ENCODE measurements around the gene TOPORS. TPM values are rescaled to one million over a fixed set of nuclear protein-coding genes. Genes with fewer than 3 reads are reported as not detected.

The TOPORS gene
- total RNA-seq, 2 donors from 2014 or later, result 25.8 to 28.3 TPM

GRCh38 chr9:32578976-32579375, 26.6 kb upstream of the TOPORS start:
- Mint-ChIP-seq H3K36me3 (ENCODE audit: low read depth) (no peaks in the 10 kb centered on the region), H3K4me3 (no peak overlapping the region), H3K27ac (no peak overlapping the region), H3K27me3 (peaks cover 40% of the 10 kb centered on the region), H3K4me1 (peaks cover 2% of the 10 kb centered on the region)
- DNase-seq (no peak), ATAC-seq (no peak)
- no peaks in the 10 kb centered on the region for H3K9me3 ChIP-seq (ENCODE audit: control insufficient read depth, low read length, poor library complexity, severe bottlenecking)

GRCh38 chr9:32577316-32577715, 24.9 kb upstream of the TOPORS start:
- ATAC-seq, result no peak
- peaks cover 40% of the 10 kb centered on the region for H3K27me3 Mint-ChIP-seq

GRCh38 chr9:32574858-32575257, 22.5 kb upstream of the TOPORS start:
- H3K27ac Mint-ChIP-seq, result no peak overlapping the region
- peaks cover 28% of the 10 kb centered on the region for H3K27me3 Mint-ChIP-seq
- peaks cover 6% of the 10 kb centered on the region for H3K36me3 Mint-ChIP-seq (ENCODE audit: low read depth)
- no peak overlapping the region for H3K4me3 Mint-ChIP-seq
- H3K4me1 Mint-ChIP-seq, result peaks cover 20% of the 10 kb centered on the region
- ATAC-seq (no peak), DNase-seq (no peak)
- no peaks in the 10 kb centered on the region for H3K9me3 ChIP-seq (ENCODE audit: control insufficient read depth, low read length, poor library complexity, severe bottlenecking)

More at GRCh38 chr9:32577316-32577715, 24.9 kb upstream of the TOPORS start:
- no peaks in the 10 kb centered on the region for H3K9me3 ChIP-seq (ENCODE audit: control insufficient read depth, low read length, poor library complexity, severe bottlenecking)
- no peak overlapping the region for H3K27ac Mint-ChIP-seq
- H3K4me3 Mint-ChIP-seq, result no peak overlapping the region
- DNase-seq, result no peak
- H3K36me3 Mint-ChIP-seq (ENCODE audit: low read depth), result peaks cover 2% of the 10 kb centered on the region
- peaks cover 12% of the 10 kb centered on the region for H3K4me1 Mint-ChIP-seq

GRCh38 chr9:32573821-32574220, 21.4 kb upstream of the TOPORS start:
- peaks cover 21% of the 10 kb centered on the region for H3K27me3 Mint-ChIP-seq
- no peak for DNase-seq
- peaks cover 20% of the 10 kb centered on the region for H3K4me1 Mint-ChIP-seq
- H3K4me3 Mint-ChIP-seq, result no peak overlapping the region
- H3K36me3 Mint-ChIP-seq (ENCODE audit: low read depth), result peaks cover 7% of the 10 kb centered on the region
- H3K27ac Mint-ChIP-seq, result peak overlapping the region; percentile 97
- H3K9me3 ChIP-seq (ENCODE audit: control insufficient read depth, low read length, poor library complexity, severe bottlenecking), result no peaks in the 10 kb centered on the region
- no peak for ATAC-seq

- H3K27ac Mint-ChIP-seq, result peak within 1 kb of the TSS; percentile 97
- peaks cover 7% of the 10 kb centered on the region for H3K36me3 Mint-ChIP-seq (ENCODE audit: low read depth)
- ATAC-seq, result peak; percentile 85
- no peaks in the 10 kb centered on the region for H3K9me3 ChIP-seq (ENCODE audit: control insufficient read depth, low read length, poor library complexity, severe bottlenecking)
- DNase-seq, result peak; percentile 86 to 92 (median 89)
- peaks cover 21% of the 10 kb centered on the region for H3K4me1 Mint-ChIP-seq
- peak within 1 kb of the TSS; percentile 100 for H3K4me3 Mint-ChIP-seq
- H3K27me3 Mint-ChIP-seq, result peaks cover 15% of the 10 kb centered on the region
Observed at GRCh38 chr9:32572900-32573523, 20.6 kb upstream of the TOPORS start, which contains the start of gene NDUFB6. Gene NDUFB6, minus strand, starts transcription at chr9:32573159. Its CDS starts 99 bp downstream, at chr9:32573060.

- ATAC-seq (peak; percentile 89), DNase-seq (peak; percentile 42 to 60 (median 57))
- Mint-ChIP-seq H3K36me3 (ENCODE audit: low read depth) (peaks cover 7% of the 10 kb centered on the region), H3K4me3 (peak overlapping the region; percentile 100), H3K4me1 (peaks cover 24% of the 10 kb centered on the region), H3K27ac (peak overlapping the region; percentile 97), H3K27me3 (peaks cover 8% of the 10 kb centered on the region)
- H3K9me3 ChIP-seq (ENCODE audit: control insufficient read depth, low read length, poor library complexity, severe bottlenecking), result no peaks in the 10 kb centered on the region
Observed at GRCh38 chr9:32571969-32572899, 19.8 kb upstream of the TOPORS start.

- Mint-ChIP-seq H3K4me1 (peaks cover 24% of the 10 kb centered on the region), H3K27me3 (no peaks in the 10 kb centered on the region), H3K27ac (peak overlapping the region; percentile 47), H3K4me3 (no peak overlapping the region), H3K36me3 (ENCODE audit: low read depth) (peaks cover 11% of the 10 kb centered on the region)
- ATAC-seq (no peak), DNase-seq (no peak)
- no peaks in the 10 kb centered on the region for H3K9me3 ChIP-seq (ENCODE audit: control insufficient read depth, low read length, poor library complexity, severe bottlenecking)
Observed at GRCh38 chr9:32570262-32570661, 17.9 kb upstream of the TOPORS start.

GRCh38 chr9:32566770-32567169, 14.4 kb upstream of the TOPORS start:
- H3K4me1 Mint-ChIP-seq, result peaks cover 24% of the 10 kb centered on the region
- no peak overlapping the region for H3K4me3 Mint-ChIP-seq
- ATAC-seq, result no peak
- H3K9me3 ChIP-seq (ENCODE audit: control insufficient read depth, low read length, poor library complexity, severe bottlenecking), result no peaks in the 10 kb centered on the region
- H3K27ac Mint-ChIP-seq, result no peak overlapping the region
- H3K27me3 Mint-ChIP-seq, result no peaks in the 10 kb centered on the region
- no peak for DNase-seq
- peaks cover 11% of the 10 kb centered on the region for H3K36me3 Mint-ChIP-seq (ENCODE audit: low read depth)

GRCh38 chr9:32565967-32566366, 13.6 kb upstream of the TOPORS start:
- H3K36me3 Mint-ChIP-seq (ENCODE audit: low read depth), result peaks cover 12% of the 10 kb centered on the region
- no peak for DNase-seq
- ATAC-seq, result no peak
- no peaks in the 10 kb centered on the region for H3K9me3 ChIP-seq (ENCODE audit: control insufficient read depth, low read length, poor library complexity, severe bottlenecking)
- H3K27ac Mint-ChIP-seq, result no peak overlapping the region
- H3K4me3 Mint-ChIP-seq, result no peak overlapping the region
- H3K27me3 Mint-ChIP-seq, result no peaks in the 10 kb centered on the region
- H3K4me1 Mint-ChIP-seq, result peaks cover 24% of the 10 kb centered on the region

GRCh38 chr9:32558408-32558934, 6.1 kb upstream of the TOPORS start:
- peak overlapping the region; percentile 92 for H3K27ac Mint-ChIP-seq
- peaks cover 6% of the 10 kb centered on the region for H3K36me3 Mint-ChIP-seq (ENCODE audit: low read depth)
- H3K4me3 Mint-ChIP-seq, result no peak overlapping the region

GRCh38 chr9:32554591-32554990, 2.2 kb upstream of the TOPORS start:
- no peaks in the 10 kb centered on the region for H3K9me3 ChIP-seq (ENCODE audit: control insufficient read depth, low read length, poor library complexity, severe bottlenecking)
- peaks cover 5% of the 10 kb centered on the region for H3K36me3 Mint-ChIP-seq (ENCODE audit: low read depth)
- no peak overlapping the region for H3K4me3 Mint-ChIP-seq
- no peaks in the 10 kb centered on the region for H3K27me3 Mint-ChIP-seq
- peak overlapping the region; percentile 98 for H3K27ac Mint-ChIP-seq
- no peak for ATAC-seq
- H3K4me1 Mint-ChIP-seq, result peaks cover 31% of the 10 kb centered on the region
- no peak for DNase-seq

More at GRCh38 chr9:32558408-32558934, 6.1 kb upstream of the TOPORS start:
- ATAC-seq, result no peak
- H3K9me3 ChIP-seq (ENCODE audit: control insufficient read depth, low read length, poor library complexity, severe bottlenecking), result no peaks in the 10 kb centered on the region
- no peak for DNase-seq
- Mint-ChIP-seq H3K4me1 (peaks cover 29% of the 10 kb centered on the region), H3K27me3 (no peaks in the 10 kb centered on the region)

GRCh38 chr9:32554107-32554506, 1.7 kb upstream of the TOPORS start:
- peak overlapping the region; percentile 98 for H3K27ac Mint-ChIP-seq

More at GRCh38 chr9:32554107-32554506, 1.7 kb upstream of the TOPORS start:
- peaks cover 2% of the 10 kb centered on the region for H3K36me3 Mint-ChIP-seq (ENCODE audit: low read depth)
- no peak overlapping the region for H3K4me3 Mint-ChIP-seq
- ATAC-seq, result no peak
- no peaks in the 10 kb centered on the region for H3K9me3 ChIP-seq (ENCODE audit: control insufficient read depth, low read length, poor library complexity, severe bottlenecking)
- H3K27me3 Mint-ChIP-seq, result no peaks in the 10 kb centered on the region
- peaks cover 27% of the 10 kb centered on the region for H3K4me1 Mint-ChIP-seq
- DNase-seq, result no peak
